B cell (primary cell): ENCODE data around the gene SP3. TPM values are rescaled to one million over a fixed set of nuclear protein-coding genes. Genes with fewer than 3 reads are reported as not detected.

Source experiments
- ATAC-seq: fragments of 200-7000 bp; cut with Tn5 transposase; one replicate; pipeline ENCODE4 v1.10.0; 2021; ENCODE audit warnings: low read depth, mild to moderate bottlenecking, moderate number of reproducible peaks, moderate library complexity
- CTCF ChIA-PET: fragments of 350-600 bp; sonication (Branson Sonifier 250); formaldehyde crosslinking; loops from one replicate; lab custom pipeline; 2021; ENCODE audit warnings: antibody characterized with exemption, inconsistent platforms; lab: Charles Lee
- POLR2A ChIA-PET: fragments of 350-600 bp; sonication (Branson Sonifier 250); formaldehyde crosslinking; loops from one replicate; lab custom pipeline; 2021; ENCODE audit warnings: antibody characterized with exemption; lab: Charles Lee
- DNase-seq: peaks from one replicate; pipeline ENCODE4 v3.0.0; 2013
- H2AFZ ChIP-seq: 2 replicates; pipeline ENCODE4 v1.6.1; 2012; ENCODE audit warnings: mild to moderate bottlenecking, low read depth, low read length; ENCODE audit not compliant: insufficient read depth, poor library complexity, severe bottlenecking
- H3K27ac ChIP-seq, 2 donors: 1 replicate in 1 of 2; 2 replicates in 1 of 2; pipeline ENCODE4 v1.5.1; 2012 to 2013; ENCODE audit warnings: low read length in 2 of 2, mild to moderate bottlenecking in 2 of 2, moderate library complexity in 1 of 2
- H3K27me3 ChIP-seq, 4 experiments: fragments of 200-600 bp in 1 of 4; sonication (generic) in 1 of 4; replicated peaks in 1 of 4; 1 replicate in 2 of 4; 2 replicates in 2 of 4; pipeline versions ENCODE4 v1.6.1 to v1.7.0; 2013 to 2016; ENCODE audit warnings: low read length in 3 of 4, mild to moderate bottlenecking in 2 of 4, mixed read lengths in 1 of 4, moderate library complexity in 1 of 4; ENCODE audit not compliant: insufficient read depth in 4 of 4, control insufficient read depth in 3 of 4; ENCODE audit errors: control extremely low read depth in 1 of 4
- H3K36me3 ChIP-seq, 2 experiments: replicated peaks in 1 of 2; 1 replicate in 1 of 2; 2 replicates in 1 of 2; pipeline versions ENCODE4 v1.6.1 to v1.7.1; 2013; ENCODE audit warnings: low read length in 1 of 2; ENCODE audit not compliant: insufficient read depth in 2 of 2, control insufficient read depth in 1 of 2; ENCODE audit errors: control extremely low read depth in 1 of 2, extremely low read depth in 1 of 2
- H3K4me1 ChIP-seq, 2 donors: fragments of 200-600 bp in 1 of 2; sonication (generic) in 1 of 2; 1 replicate in 1 of 2; 2 replicates in 1 of 2; pipeline versions ENCODE4 v1.5.1 to v1.6.1; 2013 to 2017; ENCODE audit warnings: low read length in 2 of 2; ENCODE audit not compliant: control insufficient read depth in 2 of 2, insufficient read depth in 2 of 2
- H3K4me2 ChIP-seq: replicated peaks from 2 replicates; pipeline ENCODE3; 2012; ENCODE audit warnings: mild to moderate bottlenecking, low read depth, low read length; ENCODE audit not compliant: poor library complexity, severe bottlenecking
- H3K4me3 ChIP-seq, 5 experiments: fragments of 200-600 bp in 1 of 5; sonication (generic) in 1 of 5; 1 replicate in 3 of 5; 2 replicates in 2 of 5; pipeline versions ENCODE4 v1.5.1 to v1.7.0; 2011 to 2016; ENCODE audit warnings: low read length in 4 of 5, mild to moderate bottlenecking in 4 of 5, low read depth in 2 of 5, control low read depth in 1 of 5, moderate library complexity in 1 of 5; ENCODE audit not compliant: insufficient read depth in 1 of 5; ENCODE audit errors: control extremely low read depth in 1 of 5, extremely low read depth in 1 of 5
- H3K79me2 ChIP-seq: fragments of 200-600 bp; sonication (generic); one replicate; pipeline ENCODE4 v1.6.0; 2016; ENCODE audit warnings: low read length; ENCODE audit not compliant: control insufficient read depth, insufficient read depth
- H3K9ac ChIP-seq: fragments of 200-600 bp; sonication (generic); 2 replicates; pipeline ENCODE4 v1.6.1; 2017; ENCODE audit warnings: mild to moderate bottlenecking, low read length, moderate library complexity
- H3K9me3 ChIP-seq, 3 donors: one replicate each; pipeline versions ENCODE4 v1.6.1 to v1.7.1; 2013; ENCODE audit warnings: low read length in 2 of 3; ENCODE audit not compliant: control insufficient read depth in 2 of 3, insufficient read depth in 1 of 3; ENCODE audit errors: control extremely low read depth in 1 of 3
- H4K20me1 ChIP-seq: 2 replicates; pipeline ENCODE4 v1.6.0; 2012; ENCODE audit warnings: mild to moderate bottlenecking, low read length; ENCODE audit not compliant: insufficient read depth, control insufficient read depth, poor library complexity, severe bottlenecking
- H3K27ac Mint-ChIP-seq: one replicate; pipeline ENCODE4 v1.8.0; 2021; ENCODE audit warnings: mixed read lengths
- H3K27me3 Mint-ChIP-seq: one replicate; pipeline ENCODE4 v1.8.0; 2021; ENCODE audit warnings: mixed read lengths
- H3K4me1 Mint-ChIP-seq: one replicate; pipeline ENCODE4 v1.8.0; 2021; ENCODE audit warnings: mixed read lengths
- H3K4me3 Mint-ChIP-seq: one replicate; pipeline ENCODE4 v1.8.0; 2021; ENCODE audit warnings: mixed read lengths
- H3K9me3 Mint-ChIP-seq: one replicate; pipeline ENCODE4 v1.8.0; 2022; ENCODE audit warnings: mixed read lengths; ENCODE audit not compliant: insufficient read depth
- CTCF ChIP-seq: fragments of 200-600 bp; IDR thresholded peaks from one replicate; pipeline ENCODE4 v1.8.0; 2022; ENCODE audit warnings: antibody characterized with exemption, mild to moderate bottlenecking
- EZH2 ChIP-seq: IDR thresholded peaks from 2 replicates; pipeline ENCODE4 v1.6.1; 2012; ENCODE audit warnings: borderline replicate concordance, low read depth, mild to moderate bottlenecking, moderate library complexity, low read length; ENCODE audit not compliant: insufficient read depth, poor library complexity, severe bottlenecking
- WGBS: methylation state at CpG from one replicate; pipeline ENCODE4 v1.1.5; 2013; ENCODE audit warnings: missing lambda C conversion rate; ENCODE audit not compliant: insufficient coverage; 5-methylcytosine and 5-hydroxymethylcytosine counted together
- intact Hi-C: fragments of 100-400 bp; cut with micrococcal nuclease; formaldehyde crosslinking; loops from one replicate; pipeline ENCODE4 v1.10.0; 2022
- polyA plus RNA-seq: library from polyadenylated mRNA; depleted of rRNA; stranded (reverse); fragments of >200 nt; gene quantifications from 2 replicates; pipeline ENCODE4 v1.2.3, GENCODE V29; 2012
- total RNA-seq, 2 donors: library from RNA; stranded (reverse); fragments of 120-200 nt in 1 of 2; gene quantifications; 1 replicate in 1 of 2; 2 replicates in 1 of 2; pipeline versions ENCODE4 v1.2.3 to v1.2.4, GENCODE V29; 2013 to 2022

The SP3 gene
- total and polyA plus RNA-seq, 2 donors (not counting 1 experiment from before 2014, with no cell fraction given), result 31.9 to 152 TPM

DNA sequence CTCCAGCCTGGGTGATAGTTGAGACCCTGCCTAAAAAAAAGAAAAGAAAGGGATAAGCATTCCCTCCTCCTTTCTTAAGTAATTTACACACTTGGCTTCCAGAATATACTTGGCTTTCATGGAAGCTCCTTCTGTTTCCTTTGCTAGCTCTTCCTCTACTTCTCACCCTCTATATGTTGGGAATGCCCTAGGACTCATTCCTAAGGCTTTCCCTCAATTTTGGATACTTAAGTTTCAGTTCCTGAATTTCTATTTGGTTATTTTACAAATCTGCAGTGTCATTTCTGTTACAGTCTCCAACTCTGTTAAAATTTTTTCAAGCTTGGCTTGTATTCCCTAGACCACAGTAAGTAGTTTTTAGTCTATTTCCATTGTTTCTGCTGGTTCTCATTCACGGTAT lies 23.6 kb downstream of the SP3 start:
- no peaks in the 10 kb centered on the region for H3K27me3 ChIP-seq
- DNase-seq (no peak), ATAC-seq (no peak)
- peaks cover 0 to 11% of the 10 kb centered on the region in 2 experiments for H3K36me3 ChIP-seq
- H3K4me1 ChIP-seq, result peaks cover 45 to 60% of the 10 kb centered on the region in 2 donors
- peak overlapping the region; percentile 40 for H3K4me3 Mint-ChIP-seq
- H3K27ac ChIP-seq, result peak overlapping the region in 1 of 2 donors; percentile 49
- H3K4me2 ChIP-seq, result peak overlapping the region; percentile 44
- no peak overlapping the region for H3K4me3 ChIP-seq
- H3K27ac Mint-ChIP-seq, result peak overlapping the region; percentile 27
- POLR2A ChIA-PET, result no interaction called here
- CTCF ChIA-PET, result no interaction called here
- H3K9me3 ChIP-seq, result no peaks in the 10 kb centered on the region
- H3K9ac ChIP-seq, result peak overlapping the region; percentile 11
- intact Hi-C loops, result loop anchor here (2.0 kb wide), 1 partner anchor 13 kb away; no protein-coding TSS in a partner anchor
- WGBS, result no CpG with 5 or more reads among the region's 1 CpG
- H4K20me1 ChIP-seq, result peaks cover 97% of the 10 kb centered on the region
- no peaks in the 10 kb centered on the region for H3K27me3 Mint-ChIP-seq
- TF ChIP-seq EZH2 (no peak), CTCF (no peak)
- H3K9me3 Mint-ChIP-seq, result no peaks in the 10 kb centered on the region
- H2AFZ ChIP-seq, result no peak overlapping the region
- H3K4me1 Mint-ChIP-seq, result peaks cover 72% of the 10 kb centered on the region
- peaks cover 100% of the 10 kb centered on the region for H3K79me2 ChIP-seq

- H3K27ac Mint-ChIP-seq, result peak overlapping the region; percentile 70
- peaks cover 45 to 71% of the 10 kb centered on the region in 2 donors for H3K4me1 ChIP-seq
- peaks cover 66% of the 10 kb centered on the region for H3K4me1 Mint-ChIP-seq
- DNase-seq, result no peak
- peaks cover 97% of the 10 kb centered on the region for H4K20me1 ChIP-seq
- peaks cover 100% of the 10 kb centered on the region for H3K79me2 ChIP-seq
- peaks cover 0 to 16% of the 10 kb centered on the region in 2 experiments for H3K36me3 ChIP-seq
- no peaks in the 10 kb centered on the region for H3K27me3 Mint-ChIP-seq
- H3K9ac ChIP-seq, result peak overlapping the region; percentile 11
- intact Hi-C loops, result loop anchor here (2.0 kb wide), 1 partner anchor 14 kb away; no protein-coding TSS in a partner anchor
- no peak overlapping the region for H3K4me3 ChIP-seq
- no peaks in the 10 kb centered on the region for H3K9me3 ChIP-seq
- ChIA-PET POLR2A (interaction anchor here (0.6 kb wide), 1 partner anchor 30 kb away, joined by 6 read pairs; no protein-coding TSS in a partner anchor), CTCF (interaction anchor here (0.7 to 1.1 kb wide), 3 partner anchors 10 to 1261 kb away, joined by 3 to 4 read pairs (median 3); no protein-coding TSS in a partner anchor)
- no peak overlapping the region for H2AFZ ChIP-seq
- no peak for ATAC-seq
- 60% methylated on average over 2 of the region's 5 CpGs for WGBS
- H3K4me3 Mint-ChIP-seq, result peak overlapping the region; percentile 72
- H3K9me3 Mint-ChIP-seq, result no peaks in the 10 kb centered on the region
- no peak for TF ChIP-seq CTCF
- no peak for TF ChIP-seq EZH2
- peak overlapping the region in 1 of 2 donors; percentile 49 for H3K27ac ChIP-seq
- peak overlapping the region; percentile 44 for H3K4me2 ChIP-seq
- H3K27me3 ChIP-seq, result no peaks in the 10 kb centered on the region
Measured at GRCh38 chr2:173940208-173941020, 24.8 kb downstream of the SP3 start.
